HepG2 (cell line): ENCODE measurements around the gene GRIN3B. TPM values are rescaled to one million over a fixed set of nuclear protein-coding genes. Genes with fewer than 3 reads are reported as not detected.

Source experiments
- ATAC-seq: fragments of 200-7000 bp; cut with Tn5 transposase; 3 replicates; pipeline ENCODE4 v1.9.1; 2020; ENCODE audit warnings: mild to moderate bottlenecking, moderate library complexity
- BruUV-seq: library from RNA; stranded (reverse); fragments of 400-500 nt; replicated peaks from 2 replicates; lab custom pipeline; 2021; lab: Mats Ljungman, UMichigan
- CTCF ChIA-PET: fragments of 300-600 bp; formaldehyde crosslinking; extraction: SDS; loops from one replicate; lab custom pipeline; 2021; ENCODE audit warnings: low total read pairs, inconsistent platforms, low intra/inter-chr PET ratio; lab: Yijun Ruan, JAX
- POLR2A ChIA-PET: fragments of 350-600 bp; sonication (Branson Sonifier 250); formaldehyde crosslinking; loops from one replicate; lab custom pipeline; 2020; ENCODE audit warnings: antibody characterized with exemption, inconsistent platforms; lab: Yijun Ruan, JAX
- DNase-seq: peaks from one replicate; pipeline ENCODE4 v3.0.0-alpha.2; 2015; ENCODE audit warnings: low spot score
- FAIRE-seq: peaks from 3 replicates; lab custom pipeline; 2011; peaks lifted over from hg19 to GRCh38; lab: Jason Lieb, UNC
- H2AFZ ChIP-seq: one replicate; pipeline ENCODE4 v1.6.1; 2011; ENCODE audit warnings: low read length, inconsistent platforms
- H3K27ac ChIP-seq: fragments of 300-600 bp; 3 replicates; pipeline ENCODE4 v1.8.0; 2011; ENCODE audit warnings: mixed run types, mild to moderate bottlenecking, mixed read lengths, low read length, inconsistent platforms; ENCODE audit not compliant: insufficient read depth; ENCODE audit errors: extremely low read length
- H3K27me3 ChIP-seq, 2 experiments: fragments of 200-600 bp in 1 of 2; 2 replicates in 1 of 2; 3 replicates in 1 of 2; pipeline versions ENCODE4 v1.6.0 to v1.8.0; 2011; ENCODE audit warnings: low read length in 2 of 2, mild to moderate bottlenecking in 2 of 2, moderate library complexity in 2 of 2, inconsistent platforms in 1 of 2; ENCODE audit not compliant: insufficient read depth in 2 of 2, control insufficient read depth in 1 of 2
- H3K36me3 ChIP-seq, 2 experiments: fragments of 200-600 bp in 1 of 2; replicated peaks in 1 of 2; 2 replicates in 1 of 2; 3 replicates in 1 of 2; pipeline versions ENCODE4 v1.5.1 to v1.8.0; 2011; ENCODE audit warnings: low read length in 2 of 2, inconsistent platforms in 1 of 2; ENCODE audit not compliant: insufficient read depth in 2 of 2, control insufficient read depth in 1 of 2
- H3K4me1 ChIP-seq: 2 replicates; pipeline ENCODE4 v1.5.1; 2012; ENCODE audit warnings: low read length, inconsistent platforms; ENCODE audit not compliant: insufficient read depth
- H3K4me2 ChIP-seq: 2 replicates; pipeline ENCODE4 v1.6.0; 2011; ENCODE audit warnings: low read depth, low read length, inconsistent platforms
- H3K4me3 ChIP-seq, 3 experiments: fragments of 200-600 bp in 1 of 3; sonication (generic), shearing (Covaris generic) in 1 of 3; replicated peaks in 1 of 3; 2 replicates each; pipeline ENCODE4 v1.5.1; 2011 to 2016; ENCODE audit warnings: low read length in 3 of 3, inconsistent platforms in 2 of 3, low read depth in 2 of 3, mild to moderate bottlenecking in 2 of 3, control low read depth in 1 of 3, mixed read lengths in 1 of 3; ENCODE audit not compliant: insufficient read depth in 1 of 3
- H3K79me2 ChIP-seq: one replicate; pipeline ENCODE4 v1.6.1; 2011; ENCODE audit warnings: low read length, inconsistent platforms; ENCODE audit not compliant: insufficient read depth
- H3K9ac ChIP-seq: 2 replicates; pipeline ENCODE4 v1.6.0; 2011; ENCODE audit warnings: mild to moderate bottlenecking, low read depth, low read length, inconsistent platforms; ENCODE audit not compliant: insufficient read depth
- H3K9me3 ChIP-seq: 2 replicates; pipeline ENCODE4 v1.5.1; 2012; ENCODE audit warnings: mild to moderate bottlenecking, low read length
- H4K20me1 ChIP-seq: 2 replicates; pipeline ENCODE4 v1.6.0; 2011; ENCODE audit warnings: inconsistent platforms, mild to moderate bottlenecking, low read length, moderate library complexity; ENCODE audit not compliant: insufficient read depth
- AGO2 ChIP-seq: fragments of 200-400 bp; formaldehyde crosslinking; optimal IDR thresholded peaks from 2 replicates; pipeline ENCODE3; 2017; ENCODE audit warnings: mild to moderate bottlenecking, low read depth, low read length, moderate library complexity
- AKAP8 ChIP-seq: sonication (generic); formaldehyde crosslinking; IDR thresholded peaks from 2 replicates; pipeline ENCODE4 v1.5.1; 2020; ENCODE audit warnings: mild to moderate bottlenecking, missing genetic modification reagents
- JUND ChIP-seq: sonication (generic); formaldehyde crosslinking; IDR thresholded peaks from 2 replicates; pipeline ENCODE4 v1.8.0; 2022; ENCODE audit warnings: mild to moderate bottlenecking, missing genetic modification reagents
- RAD51 ChIP-seq: fragments of 450-650 bp; IDR thresholded peaks from 2 replicates; pipeline ENCODE4 v1.6.1; 2016; ENCODE audit warnings: borderline replicate concordance
- RBFOX2 ChIP-seq: fragments of 200-400 bp; formaldehyde crosslinking; IDR thresholded peaks from 2 replicates; pipeline ENCODE4 v1.6.1; 2017; ENCODE audit warnings: low read depth, mild to moderate bottlenecking, low read length
- ZKSCAN1 ChIP-seq: fragments of 150-350 bp; IDR thresholded peaks from 2 replicates; pipeline ENCODE4 v1.6.1; 2014; ENCODE audit warnings: low read length
- ZNF232 ChIP-seq: sonication (generic); formaldehyde crosslinking; IDR thresholded peaks from 2 replicates; pipeline ENCODE4 v1.4.0; 2020; ENCODE audit warnings: missing genetic modification reagents, borderline replicate concordance
- ZNF354B ChIP-seq: sonication (generic); formaldehyde crosslinking; IDR thresholded peaks from 2 replicates; pipeline ENCODE4 v1.8.0; 2022; ENCODE audit warnings: mild to moderate bottlenecking, missing genetic modification reagents
- ZNF788 ChIP-seq: sonication (generic); formaldehyde crosslinking; IDR thresholded peaks from 2 replicates; pipeline ENCODE4 v1.5.0; 2020; ENCODE audit warnings: mild to moderate bottlenecking, missing genetic modification reagents, borderline replicate concordance
- WGBS: methylation state at CpG from one replicate; pipeline ENCODE4 v1.1.6; 2017; ENCODE audit warnings: low lambda C conversion rate; 5-methylcytosine and 5-hydroxymethylcytosine counted together
- in situ Hi-C: cut with HindIII; loops from 2 replicates; pipeline ENCODE4 v1.10.0; 2017; ENCODE audit warnings: low pct_unique_long_range_greater_than_20kb; ENCODE audit not compliant: extremely low pct_ligation_motif_present
- intact Hi-C: fragments of 100-400 bp; cut with micrococcal nuclease; formaldehyde crosslinking; loops from one replicate; pipeline ENCODE4 v1.10.0; 2022; ENCODE audit not compliant: unreplicated experiment
- polyA plus RNA-seq, 8 experiments: library from polyadenylated mRNA; depleted of rRNA in 3 of 8; stranded (reverse) in 7 of 8; unstranded in 1 of 8; fragments of >200 nt; fragmentation: Illumina TruSeq in 4 of 8; extraction: Trizol in 4 of 8; gene quantifications; 2 replicates each; pipeline versions ENCODE4 v1.2.1 to v1.2.3, GENCODE V29; 2011 to 2016; ENCODE audit warnings: low read depth in 4 of 8, missing spikeins in 1 of 8, mixed read lengths in 1 of 8; ENCODE audit not compliant: insufficient read depth in 1 of 8
- total RNA-seq, 5 experiments: library from RNA; depleted of rRNA; stranded (reverse); fragments of >200 nt; fragmentation: Illumina TruSeq; extraction: Trizol; gene quantifications; 2 replicates each; pipeline ENCODE4 v1.2.3, GENCODE V29; 2016; ENCODE audit warnings: low read depth in 1 of 5
- TF ChIP-seq, protein P1 (sequence below): sonication (generic); formaldehyde crosslinking; IDR thresholded peaks from 2 replicates; pipeline ENCODE4; 2020; ENCODE audit warnings: missing genetic modification reagents, mild to moderate bottlenecking, borderline replicate concordance

GRIN3B gene
- total and polyA plus RNA-seq, 2 of the 13 experiments (the other 11 are each of a cell fraction or from before 2014, with no cell fraction given): 0.07 to 0.20 TPM

GRCh38 chr19:1013218-1013617 lies 13.0 kb downstream of the GRIN3B start:
- in situ Hi-C loops (no loop called here), intact Hi-C loops (no loop called here)
- ChIA-PET CTCF (no interaction called here), POLR2A (no interaction called here)
- Histone ChIP-seq H3K4me3 (no peak overlapping the region), H3K9ac (no peak overlapping the region), H3K27me3 (no peaks in the 10 kb centered on the region), H3K4me1 (peaks cover 21% of the 10 kb centered on the region), H2AFZ (no peak overlapping the region), H3K27ac (no peak overlapping the region), H3K79me2 (peaks cover 33% of the 10 kb centered on the region), H3K4me2 (no peak overlapping the region), H3K9me3 (no peaks in the 10 kb centered on the region), H3K36me3 (peaks cover 15 to 18% of the 10 kb centered on the region in 2 experiments; a peak in 3 of 5 replicates), H4K20me1 (peaks cover 13% of the 10 kb centered on the region; the same call in 1 of the 2 replicates)
- DNase-seq: no peak
- BruUV-seq: no TSS peak
- TF ChIP-seq ZNF788 (CRISPR knock-in tag) (no peak), ZNF354B (no peak), RBFOX2 (no peak), RAD51 (no peak), JUND (CRISPR knock-in tag) (no peak), ZNF232 (no peak)
- FAIRE-seq: no peak
- WGBS: no CpG with 5 or more reads among the region's 10 CpGs
- ATAC-seq: no peak

DNA sequence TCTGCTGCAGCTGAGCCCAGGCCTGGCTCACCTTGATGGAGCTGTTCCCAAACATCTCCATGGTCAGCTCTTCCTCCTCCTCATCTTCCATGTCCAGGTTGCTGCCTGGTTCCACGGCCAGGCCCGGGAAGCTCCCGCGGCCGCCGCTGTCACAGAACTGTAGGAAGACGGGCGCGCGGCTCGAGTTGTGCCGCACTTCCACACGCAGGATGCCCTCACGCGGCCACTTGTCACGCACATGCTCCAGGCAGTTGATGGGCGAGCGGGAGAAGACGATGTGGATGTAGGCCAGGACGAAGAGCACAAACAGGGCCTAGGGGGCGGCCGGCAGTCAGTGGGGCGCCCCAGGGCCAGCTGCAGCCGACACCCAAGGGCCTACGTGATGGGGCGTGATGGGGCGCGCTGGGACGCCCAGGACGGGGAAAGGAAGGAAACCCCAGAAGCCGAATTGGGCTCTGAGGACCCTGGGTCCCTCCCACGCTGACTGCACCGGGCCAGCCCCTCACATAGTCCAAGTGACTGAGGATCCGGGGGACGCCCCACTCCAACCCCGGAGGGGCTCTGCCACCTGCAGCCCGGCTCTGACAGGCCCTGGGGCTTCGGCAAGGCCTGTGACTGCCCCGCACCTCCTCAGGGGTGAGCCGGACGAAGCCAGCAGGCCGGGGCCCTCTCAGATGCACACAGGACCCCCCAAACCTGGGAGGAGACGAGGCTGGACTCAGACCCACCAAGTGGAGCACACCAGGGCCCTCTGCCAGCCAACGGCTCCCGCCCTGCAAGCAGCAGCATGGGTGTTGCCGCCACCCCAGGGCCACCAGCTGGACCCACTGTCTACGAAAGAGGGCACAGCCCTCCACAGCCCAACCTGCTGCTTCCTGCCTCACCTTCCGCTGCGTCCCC lies 14.2 kb downstream of the GRIN3B start:
- Histone ChIP-seq H3K79me2 (peaks cover 45% of the 10 kb centered on the region), H3K9me3 (no peaks in the 10 kb centered on the region), H3K27ac (no peak overlapping the region), H3K27me3 (no peaks in the 10 kb centered on the region)
- 96% methylated on average over 29 of the region's 49 CpGs for WGBS
- TF ChIP-seq AGO2 (peak; percentile 51), AKAP8 (peak; percentile 57; the same call in 1 of the 2 replicates), ZKSCAN1 (no peak)
- TF ChIP-seq, protein P1, sequence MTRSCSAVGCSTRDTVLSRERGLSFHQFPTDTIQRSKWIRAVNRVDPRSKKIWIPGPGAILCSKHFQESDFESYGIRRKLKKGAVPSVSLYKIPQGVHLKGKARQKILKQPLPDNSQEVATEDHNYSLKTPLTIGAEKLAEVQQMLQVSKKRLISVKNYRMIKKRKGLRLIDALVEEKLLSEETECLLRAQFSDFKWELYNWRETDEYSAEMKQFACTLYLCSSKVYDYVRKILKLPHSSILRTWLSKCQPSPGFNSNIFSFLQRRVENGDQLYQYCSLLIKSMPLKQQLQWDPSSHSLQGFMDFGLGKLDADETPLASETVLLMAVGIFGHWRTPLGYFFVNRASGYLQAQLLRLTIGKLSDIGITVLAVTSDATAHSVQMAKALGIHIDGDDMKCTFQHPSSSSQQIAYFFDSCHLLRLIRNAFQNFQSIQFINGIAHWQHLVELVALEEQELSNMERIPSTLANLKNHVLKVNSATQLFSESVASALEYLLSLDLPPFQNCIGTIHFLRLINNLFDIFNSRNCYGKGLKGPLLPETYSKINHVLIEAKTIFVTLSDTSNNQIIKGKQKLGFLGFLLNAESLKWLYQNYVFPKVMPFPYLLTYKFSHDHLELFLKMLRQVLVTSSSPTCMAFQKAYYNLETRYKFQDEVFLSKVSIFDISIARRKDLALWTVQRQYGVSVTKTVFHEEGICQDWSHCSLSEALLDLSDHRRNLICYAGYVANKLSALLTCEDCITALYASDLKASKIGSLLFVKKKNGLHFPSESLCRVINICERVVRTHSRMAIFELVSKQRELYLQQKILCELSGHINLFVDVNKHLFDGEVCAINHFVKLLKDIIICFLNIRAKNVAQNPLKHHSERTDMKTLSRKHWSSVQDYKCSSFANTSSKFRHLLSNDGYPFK (CRISPR knock-in tag): no peak
- TF ChIP-seq, all 625 proteins: peak for 2
- ATAC-seq (no peak), DNase-seq (no peak), FAIRE-seq (no peak)
- no TSS peak for BruUV-seq
- H3K9ac ChIP-seq: no peak overlapping the region
- H2AFZ ChIP-seq: no peak overlapping the region
- peaks cover 33% of the 10 kb centered on the region for H3K4me1 ChIP-seq
- intact Hi-C loops: no loop called here
- H3K4me3 ChIP-seq: no peak overlapping the region
- peaks cover 15 to 18% of the 10 kb centered on the region in 2 experiments; a peak in 3 of 5 replicates for H3K36me3 ChIP-seq
- peaks cover 19% of the 10 kb centered on the region for H4K20me1 ChIP-seq
- CTCF ChIA-PET: no interaction called here
- in situ Hi-C loops: no loop called here
- no peak overlapping the region for H3K4me2 ChIP-seq
- POLR2A ChIA-PET: no interaction called here
